GM21423 (cell line): ENCODE results near the gene FOXJ2.
A peak's percentile ranks its signal among the peaks of the same experiment; 100 is the strongest.
"Not testable (repeated sequence)": the region's sequence is repeated elsewhere in the genome, so short reads cannot be mapped to it uniquely, and the experiment has no call there.

ENCODE experiments used
- ATAC-seq: cut with Tn5 transposase; IDR thresholded peaks from one replicate; pipeline ENCODE4 v1.9.1; 2021; ENCODE audit warnings: mild to moderate bottlenecking, moderate library complexity; ENCODE audit not compliant: unreplicated experiment

The FOXJ2 gene

DNA sequence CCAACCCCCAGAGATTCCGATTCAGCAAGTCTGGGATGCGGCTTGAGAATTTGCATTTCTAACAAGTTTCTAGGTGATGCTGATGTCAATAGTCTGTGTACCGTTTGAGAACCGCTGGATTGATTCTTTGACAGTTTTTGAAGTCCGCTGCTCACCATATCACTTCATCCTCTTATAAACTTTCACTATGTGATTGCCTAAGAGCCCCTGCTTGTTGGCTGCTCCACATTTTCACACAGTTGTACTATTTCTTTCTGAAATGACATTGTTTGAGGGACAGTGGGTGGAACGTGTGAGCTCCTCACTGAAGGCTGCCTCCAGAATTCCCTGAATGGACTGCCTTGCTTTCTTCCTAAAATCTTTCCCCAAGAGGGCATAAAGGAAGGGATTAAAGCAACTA lies 26.0 kb downstream of the FOXJ2 start:
- no peak for ATAC-seq

DNA sequence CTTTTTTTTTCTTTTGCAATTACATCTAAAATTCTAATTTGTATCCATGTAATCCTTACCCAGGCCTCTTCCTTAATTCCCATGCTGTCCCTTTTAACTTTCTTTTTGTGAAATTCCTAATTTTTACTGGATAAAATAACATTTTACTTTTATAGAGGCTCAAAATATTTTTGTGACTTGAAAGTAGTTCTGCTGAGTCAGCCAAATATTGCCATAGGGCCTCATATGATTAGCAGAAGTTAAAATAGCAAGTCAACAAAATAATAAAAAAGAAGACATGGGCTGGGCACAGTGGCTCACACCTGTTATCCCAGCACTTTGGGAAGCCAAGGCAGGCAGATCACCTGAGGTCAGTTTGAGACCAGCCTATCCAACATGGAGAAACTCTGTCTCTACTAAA lies 31.6 kb downstream of the FOXJ2 start:
- ATAC-seq: no peak

DNA sequence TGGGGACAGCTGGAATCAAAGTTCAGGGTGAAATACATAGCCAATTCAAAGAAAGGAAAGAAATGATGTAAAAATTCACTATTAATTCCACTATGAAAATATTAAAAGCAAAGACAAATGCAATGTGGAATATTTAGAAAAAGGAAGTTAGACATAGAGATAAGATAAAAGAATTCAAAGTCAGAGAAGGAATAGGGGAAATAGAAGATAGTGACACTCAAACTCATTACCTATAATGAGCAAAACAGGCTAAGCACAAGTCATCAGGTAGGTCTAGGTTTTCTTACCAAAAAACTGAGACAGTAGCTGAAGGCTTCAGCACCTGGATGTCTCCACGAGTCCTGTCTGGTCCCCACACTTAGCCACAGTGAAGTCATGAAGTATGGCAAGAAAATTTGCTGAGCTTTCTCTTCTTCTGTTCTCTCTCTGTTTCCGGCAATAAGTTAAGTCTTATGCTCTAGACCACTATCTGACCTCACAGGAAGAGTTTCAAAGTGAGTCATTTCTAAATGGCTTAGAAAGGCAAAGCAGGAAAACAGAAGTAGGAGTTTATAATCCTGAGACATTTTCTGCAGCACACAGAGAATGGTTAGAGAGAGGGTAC lies 33.6 kb downstream of the FOXJ2 start, which contains the start of gene C3AR1:
Gene C3AR1, minus strand, starts transcription at position 369 of the 604 bp plus-strand sequence. CDS start 6,174 bp downstream, outside the sequence.
- peak; percentile 94 for ATAC-seq

DNA sequence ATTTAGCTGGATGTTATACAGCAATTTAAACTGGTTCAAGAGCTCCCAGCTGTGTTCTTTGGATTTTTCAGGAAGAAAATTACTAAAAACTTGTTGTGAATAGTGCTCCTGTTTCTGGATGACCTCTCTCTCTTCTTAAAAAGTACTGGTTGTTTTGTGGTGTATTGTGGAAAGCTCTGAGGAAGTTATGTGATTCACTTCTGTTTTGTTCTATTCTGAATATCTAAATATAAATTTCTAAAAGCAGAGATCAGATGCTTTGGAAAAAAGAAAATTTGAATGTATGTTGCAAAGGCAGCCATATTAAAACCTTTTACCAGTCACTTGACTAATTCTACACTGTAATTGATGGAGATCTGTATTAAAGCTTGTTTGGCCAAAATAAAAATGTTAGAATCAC lies 37.1 kb downstream of the FOXJ2 start:
- no peak for ATAC-seq

DNA sequence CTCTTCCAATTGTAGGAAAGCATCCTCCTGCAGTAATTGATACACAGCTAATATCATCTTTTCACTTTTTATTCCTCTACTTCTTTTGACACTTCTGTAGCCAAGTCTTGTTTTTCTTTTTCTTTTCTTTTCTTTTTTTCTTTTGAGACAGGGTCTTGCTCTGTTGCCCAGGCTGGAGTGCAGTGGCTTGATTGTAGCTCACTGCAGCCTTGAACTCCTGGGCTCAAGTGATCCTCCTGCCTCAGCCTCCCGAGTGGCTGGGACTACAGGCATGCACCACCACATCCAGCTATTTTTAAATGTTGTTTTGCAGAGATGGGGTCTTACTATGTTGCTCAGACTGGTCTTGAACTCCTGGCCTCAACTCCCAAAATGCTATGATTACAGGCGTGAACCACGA lies 39.3 kb downstream of the FOXJ2 start:
- not testable (repeated sequence) for ATAC-seq

DNA sequence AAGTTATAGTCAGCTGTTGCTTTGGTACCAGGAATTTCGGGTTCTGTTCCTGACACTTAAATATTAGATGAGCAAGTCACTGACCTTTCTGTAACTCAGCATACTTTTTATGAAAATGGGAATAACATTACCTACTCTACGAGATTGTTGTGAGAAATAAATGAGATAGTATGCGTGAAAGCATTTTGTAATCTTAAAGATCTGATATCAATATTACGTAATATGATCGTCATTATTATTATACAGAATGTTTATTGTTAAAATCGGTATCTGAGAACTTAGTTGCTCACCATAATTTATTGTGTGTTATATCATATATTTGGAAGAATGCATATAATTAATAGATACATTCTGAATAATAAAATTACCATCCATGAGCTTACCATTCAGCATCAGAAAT lies 43.4 kb downstream of the FOXJ2 start:
- no peak for ATAC-seq

DNA sequence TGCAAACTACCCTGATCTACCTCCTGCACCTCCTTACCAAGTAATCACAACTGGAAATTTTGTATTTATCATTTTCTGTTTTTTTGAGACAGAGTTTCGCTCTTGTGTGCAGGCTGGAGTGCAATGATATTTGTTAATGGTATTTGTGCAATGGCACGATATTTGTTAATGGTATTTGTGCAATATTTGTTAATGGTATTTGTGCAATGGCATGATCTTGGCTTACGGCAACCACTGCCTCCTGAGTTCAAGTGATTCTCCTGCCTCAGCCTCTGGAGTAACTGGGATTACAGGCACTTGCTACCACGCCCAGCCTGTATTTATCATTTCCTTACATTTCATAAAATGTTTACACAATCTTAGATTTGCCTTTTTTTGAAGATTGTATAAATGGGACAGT lies 43.9 kb downstream of the FOXJ2 start:
- ATAC-seq: no peak

DNA sequence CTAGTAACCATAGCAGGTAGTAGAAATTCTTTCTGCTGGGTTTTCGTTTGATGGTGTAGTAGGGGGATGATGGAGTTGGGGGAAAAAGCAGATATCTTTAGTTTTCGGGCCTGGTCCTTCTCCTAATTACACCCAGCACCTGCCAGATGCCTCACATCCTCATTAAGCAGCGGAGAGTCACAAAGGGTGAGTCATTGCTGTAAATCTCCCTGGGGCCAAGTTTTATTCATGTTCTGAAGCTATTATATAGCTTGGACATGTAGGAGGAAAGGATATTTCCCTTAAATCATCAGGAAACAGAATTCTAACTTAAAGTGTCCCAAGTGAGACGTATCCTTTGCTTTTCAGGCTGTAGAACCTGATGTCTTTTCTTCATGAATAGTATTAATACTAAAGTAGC lies 44.7 kb downstream of the FOXJ2 start:
- ATAC-seq: no peak

DNA sequence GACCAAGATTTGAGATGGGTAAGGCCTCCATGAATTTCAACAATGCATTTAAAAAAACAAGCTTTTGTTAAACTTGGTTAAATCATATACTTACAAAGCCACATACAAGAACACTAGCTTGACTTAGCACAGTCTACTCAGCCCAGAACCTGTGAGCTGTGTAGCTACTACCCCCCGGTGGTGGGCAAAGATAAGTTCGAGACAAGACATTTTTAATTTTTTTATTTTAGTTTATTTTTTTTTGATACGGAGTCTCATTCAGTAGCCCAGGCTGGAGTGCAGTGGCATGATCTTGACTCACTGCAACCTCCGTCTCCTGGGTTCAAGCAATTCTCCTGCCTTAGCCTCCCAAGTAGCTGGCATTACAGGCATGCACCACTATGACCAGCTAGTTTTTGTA lies 45.9 kb downstream of the FOXJ2 start:
- no peak for ATAC-seq

DNA sequence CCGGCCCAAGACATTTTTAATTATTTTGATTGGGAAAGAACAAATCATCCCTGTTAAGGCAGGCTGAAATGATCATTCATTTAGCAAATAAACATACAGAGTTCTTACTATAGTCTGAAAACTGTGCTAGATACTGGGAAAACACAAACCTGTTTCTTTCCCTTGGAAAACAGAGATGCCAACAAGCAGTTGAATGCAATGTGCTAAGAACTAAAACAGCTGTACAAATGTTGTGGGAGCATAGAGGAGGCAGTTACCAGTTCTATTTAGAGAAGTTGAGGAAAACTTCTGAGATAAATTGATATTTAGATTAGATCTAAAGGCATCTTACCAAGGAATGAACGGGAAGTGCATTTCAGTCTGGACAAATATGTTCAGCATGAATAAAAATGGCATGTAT lies 46.4 kb downstream of the FOXJ2 start:
- no peak for ATAC-seq

DNA sequence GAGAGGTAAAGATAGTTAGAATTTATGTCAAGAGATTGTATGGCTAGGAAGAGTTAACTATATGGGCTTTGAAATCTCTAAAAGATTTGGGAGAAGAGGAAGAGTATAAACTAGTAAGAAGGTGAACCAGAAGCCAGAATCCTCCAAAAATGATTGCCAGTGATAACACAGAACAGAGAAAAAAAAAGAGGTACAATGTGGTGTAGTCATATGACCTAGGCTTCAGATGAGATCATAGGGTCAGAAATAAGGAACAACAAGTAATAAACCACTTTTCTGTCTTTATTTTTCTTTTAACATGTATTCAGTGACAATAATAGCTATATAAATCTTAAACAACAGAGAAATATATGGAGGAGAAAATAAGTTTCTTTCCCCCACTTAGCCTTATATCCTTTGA lies 47.6 kb downstream of the FOXJ2 start:
- ATAC-seq: no peak

DNA sequence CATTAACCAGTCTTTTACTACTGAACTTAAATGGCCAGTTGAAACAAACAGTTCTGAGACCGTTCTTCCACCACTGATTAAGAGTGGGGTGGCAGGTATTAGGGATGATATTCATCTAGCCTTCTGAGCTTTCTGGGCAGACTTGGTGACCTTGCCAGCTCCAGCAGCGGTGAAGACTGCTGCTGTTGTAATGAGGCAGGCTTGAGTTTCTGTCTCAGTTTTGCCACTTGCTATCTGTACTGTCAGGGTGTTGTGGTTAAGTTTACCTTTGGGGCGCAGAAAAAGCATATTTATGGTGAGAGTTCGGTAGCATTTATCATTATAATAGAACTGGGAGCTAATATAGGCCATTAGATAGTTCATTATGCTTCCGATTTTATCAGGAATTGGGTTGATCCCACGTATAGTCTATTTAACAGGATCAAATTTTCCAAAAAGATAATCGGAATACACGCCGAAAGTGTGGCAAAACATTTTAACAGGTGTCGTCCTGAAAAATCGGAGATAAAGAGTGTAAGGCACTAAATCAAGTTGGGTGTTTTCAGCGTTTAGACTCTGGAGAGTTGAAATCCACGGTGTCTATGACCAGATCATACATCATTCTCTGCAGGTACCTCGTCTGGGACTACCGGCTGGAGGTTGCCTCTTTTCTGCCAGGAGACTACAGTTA lies 48.9 kb downstream of the FOXJ2 start:
- ATAC-seq: no peak

DNA sequence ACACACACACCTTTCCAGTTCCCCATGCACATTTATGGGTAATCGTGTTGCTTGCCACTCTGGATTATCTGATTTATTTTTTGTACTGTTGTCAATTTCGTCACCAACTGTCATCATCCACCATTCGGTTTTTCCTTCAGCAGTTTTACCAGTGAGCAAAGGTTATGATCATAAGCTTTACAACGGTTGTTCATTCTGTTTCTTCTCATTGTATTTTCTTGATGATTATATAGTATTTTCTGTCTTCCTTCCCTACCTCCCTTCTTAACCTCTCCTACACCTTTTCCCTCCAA lies 50.2 kb downstream of the FOXJ2 start:
- no peak for ATAC-seq

DNA sequence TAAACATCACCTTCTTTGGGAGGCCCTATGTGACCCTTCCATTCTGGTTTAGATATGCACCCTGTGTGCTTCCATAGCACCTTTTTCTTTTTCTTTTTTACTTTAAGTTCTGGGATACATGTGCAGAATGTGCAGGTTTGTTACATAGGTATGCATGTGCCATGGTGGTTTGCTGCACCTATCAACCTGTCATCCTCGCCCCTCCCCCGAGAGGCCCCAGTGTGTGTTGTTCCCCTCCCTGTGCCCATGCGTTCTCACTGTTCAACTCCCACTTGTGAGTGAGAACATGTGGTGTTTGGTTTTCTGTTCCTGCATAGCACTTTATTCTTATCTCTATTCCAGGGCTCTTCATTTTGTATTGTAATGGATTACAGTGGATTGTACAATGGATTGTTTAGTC lies 51.8 kb downstream of the FOXJ2 start:
- not testable (repeated sequence) for ATAC-seq

DNA sequence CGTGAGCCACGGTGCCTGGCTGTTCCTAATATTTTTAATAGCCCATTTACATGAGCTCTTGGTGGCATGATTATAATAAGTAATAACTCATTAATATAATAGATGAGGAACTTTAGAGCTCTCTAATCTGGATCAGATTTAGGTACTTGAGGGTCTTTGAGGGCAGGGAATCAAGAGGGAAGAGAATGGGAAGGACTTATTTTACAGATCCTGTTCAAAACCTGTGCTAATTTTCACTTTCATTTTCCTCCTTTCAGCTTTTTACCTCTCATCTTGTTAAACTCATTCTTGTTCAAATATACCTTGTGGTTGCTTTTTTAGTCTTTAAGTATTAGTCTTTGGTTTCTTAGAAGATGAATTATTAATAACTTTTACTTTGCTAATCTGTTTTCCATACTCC lies 55.1 kb downstream of the FOXJ2 start:
- ATAC-seq: no peak

DNA sequence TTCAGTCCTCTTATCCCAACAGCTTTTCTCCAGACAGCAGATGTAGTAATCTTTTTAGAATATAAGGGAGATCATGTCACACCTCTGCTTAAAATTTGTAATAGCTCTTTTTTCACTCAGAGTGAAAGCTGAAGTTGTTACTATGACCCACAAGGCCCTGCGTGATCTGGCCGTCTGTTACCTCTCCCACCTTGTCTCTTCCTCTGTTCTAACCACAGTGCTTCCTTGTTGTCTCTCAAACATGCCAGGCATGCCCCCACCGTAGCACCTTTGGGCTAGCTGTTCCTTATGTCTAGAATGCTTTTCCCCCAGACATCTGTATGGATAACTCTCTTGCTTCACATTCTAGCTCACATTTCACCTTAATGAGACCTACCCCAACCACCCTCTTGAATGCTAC lies 56.1 kb downstream of the FOXJ2 start:
- no peak for ATAC-seq

DNA sequence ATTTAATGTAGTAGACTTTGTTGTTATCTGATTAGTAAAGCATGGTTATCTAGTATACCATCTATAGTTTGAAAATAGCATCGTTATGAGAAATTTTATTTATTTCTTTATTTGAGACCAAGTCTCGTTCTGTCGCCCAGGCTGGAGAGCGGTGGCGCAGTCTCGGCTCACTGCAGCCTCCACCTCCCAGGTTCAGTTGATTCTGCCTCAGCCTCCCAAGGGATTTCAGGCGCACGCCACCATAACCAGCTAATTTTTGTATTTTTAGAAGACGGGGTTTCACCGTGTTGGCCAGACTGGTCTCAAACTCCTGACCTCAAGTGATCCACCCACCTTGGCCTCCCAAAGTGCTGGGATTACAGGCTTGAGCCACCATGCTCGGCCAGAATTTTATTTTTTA lies 56.8 kb downstream of the FOXJ2 start:
- ATAC-seq: not testable (repeated sequence)

DNA sequence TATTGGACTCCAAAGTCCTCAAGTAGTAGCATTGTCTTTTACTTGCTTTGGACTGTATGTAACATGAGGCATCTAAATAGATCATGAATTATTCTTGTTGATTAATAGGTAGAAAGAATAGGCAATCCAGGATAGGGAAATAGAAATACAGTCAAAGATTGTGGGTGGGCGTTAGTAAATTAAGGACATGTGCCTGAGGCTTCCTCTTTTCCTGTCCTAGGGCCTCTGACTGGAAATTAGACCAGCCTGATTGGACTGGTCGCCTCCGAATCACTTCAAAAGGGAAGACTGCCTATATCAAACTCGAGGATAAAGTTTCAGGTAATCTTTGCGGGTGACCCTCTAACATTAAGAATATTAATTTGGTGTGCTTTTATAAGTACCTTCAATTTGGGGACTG lies 57.2 kb downstream of the FOXJ2 start:
- no peak for ATAC-seq

DNA sequence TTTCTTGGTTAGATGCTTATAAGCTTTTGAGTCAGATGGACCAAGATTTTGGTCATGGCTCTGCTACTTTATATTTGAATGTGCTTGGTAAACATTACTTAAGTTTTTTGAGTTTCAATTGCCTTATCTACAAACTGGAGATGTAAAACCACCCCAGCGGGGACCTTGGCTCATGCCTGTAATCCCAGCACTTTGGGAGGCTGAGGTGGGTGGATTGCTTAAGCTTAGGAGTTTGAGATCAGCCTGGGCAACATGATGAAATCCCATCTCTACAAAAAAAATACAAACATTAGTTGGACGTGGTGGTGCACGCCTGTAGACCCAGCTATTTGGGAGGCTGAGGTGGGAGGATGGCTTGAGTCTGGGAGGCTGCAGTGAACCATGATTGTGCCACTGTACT lies 60.8 kb downstream of the FOXJ2 start:
- no peak for ATAC-seq

DNA sequence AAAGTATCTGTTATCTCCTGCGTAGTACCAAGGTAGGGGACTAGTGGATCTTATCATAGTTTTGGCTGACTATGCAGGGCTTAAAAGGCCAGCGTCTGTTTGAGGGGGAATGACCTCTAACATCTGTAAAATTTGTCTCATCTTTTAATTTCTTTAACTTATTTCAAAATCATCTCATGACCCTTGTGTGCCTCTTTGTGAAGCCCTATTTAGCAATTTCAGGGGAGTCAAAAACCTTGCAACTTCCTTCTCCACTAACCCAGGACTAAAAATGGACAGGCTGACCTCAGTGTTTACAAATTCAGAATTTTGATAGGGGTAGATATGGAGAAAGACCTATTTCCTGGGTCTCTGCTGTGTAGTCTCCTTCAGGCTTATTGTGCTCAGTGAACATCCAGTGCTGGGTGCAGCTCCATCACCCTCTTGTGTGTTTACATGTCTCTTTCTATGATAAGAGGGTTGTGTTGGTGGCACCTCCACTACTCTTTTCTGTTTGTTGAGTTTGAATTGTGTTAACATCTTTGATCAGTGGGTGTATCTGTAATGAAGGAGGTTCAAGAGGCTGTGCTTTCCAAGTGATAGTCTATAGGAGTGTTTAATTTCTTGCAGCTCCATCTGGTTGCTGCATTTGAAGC lies 63.9 kb downstream of the FOXJ2 start:
- ATAC-seq: no peak

DNA sequence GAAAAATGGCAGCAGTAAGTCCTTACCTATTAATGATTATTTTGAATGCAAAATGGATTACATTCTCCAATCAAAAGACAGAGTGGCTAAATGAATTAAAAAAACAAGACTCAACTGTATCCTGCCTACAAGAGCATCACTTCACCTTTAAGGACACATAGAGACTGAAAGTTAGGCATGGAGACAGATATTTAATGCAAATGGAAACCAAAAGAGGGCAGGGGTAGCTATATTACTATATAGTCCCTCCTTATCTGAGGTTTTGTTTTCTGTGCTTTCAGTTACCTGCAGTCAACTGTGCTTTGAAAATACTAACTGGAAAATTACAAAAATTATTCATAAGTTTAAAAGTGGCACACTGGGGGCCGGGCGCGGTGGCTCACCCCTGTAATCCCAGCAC lies 66.7 kb downstream of the FOXJ2 start:
- ATAC-seq: no peak
